ENCODE data around the gene CAVIN4. TPM values are rescaled to one million over a fixed set of nuclear protein-coding genes. Genes with fewer than 3 reads are reported as not detected.

Gene CAVIN4
- total and polyA plus RNA-seq, 2 of the 13 experiments (the other 11 are each of a cell fraction or from before 2014, with no cell fraction given) = 0.54 to 1.00 TPM

DNA sequence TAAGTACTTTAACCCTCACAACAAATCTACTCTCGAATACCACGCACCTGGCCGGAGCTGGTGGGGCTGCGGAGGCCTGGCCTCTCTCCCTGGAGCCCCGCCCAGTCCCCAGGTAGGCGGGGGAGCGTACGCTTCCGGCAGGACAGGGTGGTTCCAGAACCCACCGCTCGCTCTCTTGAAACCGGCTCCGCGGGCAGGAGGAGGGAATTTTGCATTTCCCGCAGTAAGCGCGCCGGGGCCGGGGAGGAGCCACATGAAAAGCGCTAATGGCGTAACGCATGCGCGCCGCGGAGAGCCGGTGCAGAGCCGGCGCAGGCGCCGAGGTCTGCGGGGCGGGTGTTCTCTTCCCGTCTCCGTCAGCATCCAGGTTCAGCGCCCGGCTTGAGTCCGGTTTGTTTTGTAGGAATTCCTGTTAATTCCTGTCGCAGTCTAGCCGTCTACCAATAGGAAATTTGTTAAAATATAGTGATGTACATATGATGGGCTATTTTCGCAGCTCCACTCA is 20.8 kb downstream of the CAVIN4 start (continued):
- TF ChIP-seq ARNT2 (CRISPR knock-in tag; IDR thresholded peaks at IDR 0.05; ENCODE audit: low read depth) (no peak; the same call in 1 of the 2 replicates), ZNF776 (CRISPR knock-in tag; IDR thresholded peaks at IDR 0.05) (0 out of 2 replicates have a peak, but pooled peaks have one; percentile 23), ZNF841 (CRISPR knock-in tag; IDR thresholded peaks at IDR 0.05; ENCODE audit: borderline replicate concordance) (0 out of 2 replicates have a peak, but pooled peaks have one; percentile 33), JDP2 (CRISPR knock-in tag; IDR thresholded peaks at IDR 0.05; ENCODE audit: borderline replicate concordance) (no peak), ZFX (CRISPR knock-in tag; IDR thresholded peaks at IDR 0.05; ENCODE audit: low read depth) (0 out of 2 replicates have a peak, but pooled peaks have one; percentile 29), ZNF574 (CRISPR knock-in tag; IDR thresholded peaks at IDR 0.05) (peak; percentile 18; the same call in 1 of the 2 replicates), RAD21 (CRISPR knock-in tag; IDR thresholded peaks at IDR 0.05) (no peak), KDM1A (CRISPR knock-in tag; IDR thresholded peaks at IDR 0.05) (no peak), MXD1 (CRISPR knock-in tag; IDR thresholded peaks at IDR 0.05) (no peak), ZNF614 (CRISPR knock-in tag; IDR thresholded peaks at IDR 0.05; ENCODE audit: borderline replicate concordance) (no peak), ZNF264 (CRISPR knock-in tag; IDR thresholded peaks at IDR 0.05) (no peak), KLF11 (CRISPR knock-in tag; IDR thresholded peaks at IDR 0.05) (no peak), GABPB1 (CRISPR knock-in tag; IDR thresholded peaks at IDR 0.05) (peak; percentile 81), ZNF891 (CRISPR knock-in tag; IDR thresholded peaks at IDR 0.05) (no peak), ZSCAN31 (CRISPR knock-in tag; IDR thresholded peaks at IDR 0.05; ENCODE audit: low read depth) (no peak), HBP1 (CRISPR knock-in tag; IDR thresholded peaks at IDR 0.05; ENCODE audit: low read depth) (no peak), ZSCAN25 (CRISPR knock-in tag; IDR thresholded peaks at IDR 0.05) (no peak), ZXDC (CRISPR knock-in tag; IDR thresholded peaks at IDR 0.05) (no peak), SRSF4 (IDR thresholded peaks at IDR 0.05; ENCODE audit: low read depth, low read length, poor library complexity, severe bottlenecking) (no peak), YY1 (IDR thresholded peaks at IDR 0.05; ENCODE audit: insufficient read depth, insufficient replicate concordance, low read depth, low read length) (peak; percentile 59), ZNF207 (IDR thresholded peaks at IDR 0.05; ENCODE audit: borderline replicate concordance) (no peak), THAP11 (CRISPR knock-in tag; IDR thresholded peaks at IDR 0.05) (no peak), RXRB (CRISPR knock-in tag; IDR thresholded peaks at IDR 0.05; ENCODE audit: borderline replicate concordance) (no peak), CCAR2 (optimal IDR thresholded peaks at IDR 0.05; ENCODE audit: low read depth, low read length) (no peak), ZNF772 (CRISPR knock-in tag; IDR thresholded peaks at IDR 0.05) (0 out of 2 replicates have a peak, but pooled peaks have one; percentile 30)

Data from HepG2 (cell line).